ENCODE results near the gene USP36.

DNA sequence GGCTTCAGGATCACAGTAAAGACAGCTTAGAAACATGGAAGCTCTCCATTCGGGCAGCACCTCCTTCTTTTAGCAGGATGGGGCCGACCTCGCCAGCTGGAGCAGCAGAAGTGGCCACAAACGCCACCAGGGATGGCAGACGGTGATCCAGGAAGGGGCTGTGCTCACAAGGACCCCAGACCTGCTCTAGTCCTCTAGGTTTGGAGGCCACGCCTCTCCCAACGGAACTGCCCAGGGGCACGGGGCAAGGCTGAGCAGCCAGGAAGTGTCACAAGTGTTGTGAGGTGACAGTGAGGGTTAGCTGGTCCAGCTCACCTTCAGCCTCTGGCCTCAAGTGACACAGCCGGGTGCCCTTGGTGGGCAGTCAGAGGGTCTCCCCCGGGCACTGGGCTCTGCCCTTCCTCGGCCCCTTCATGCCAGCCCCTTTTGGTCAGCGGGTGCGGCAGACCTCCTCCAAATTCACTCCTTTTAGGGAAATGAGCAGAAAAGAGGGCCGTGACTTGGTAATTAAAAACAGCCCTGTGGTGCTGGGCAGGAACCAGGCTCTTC, 42.0 kb upstream of the USP36 start:
- no peak for TF ChIP-seq POLR2A (IDR thresholded peaks at IDR 0.05)
- TF ChIP-seq, protein P1, sequence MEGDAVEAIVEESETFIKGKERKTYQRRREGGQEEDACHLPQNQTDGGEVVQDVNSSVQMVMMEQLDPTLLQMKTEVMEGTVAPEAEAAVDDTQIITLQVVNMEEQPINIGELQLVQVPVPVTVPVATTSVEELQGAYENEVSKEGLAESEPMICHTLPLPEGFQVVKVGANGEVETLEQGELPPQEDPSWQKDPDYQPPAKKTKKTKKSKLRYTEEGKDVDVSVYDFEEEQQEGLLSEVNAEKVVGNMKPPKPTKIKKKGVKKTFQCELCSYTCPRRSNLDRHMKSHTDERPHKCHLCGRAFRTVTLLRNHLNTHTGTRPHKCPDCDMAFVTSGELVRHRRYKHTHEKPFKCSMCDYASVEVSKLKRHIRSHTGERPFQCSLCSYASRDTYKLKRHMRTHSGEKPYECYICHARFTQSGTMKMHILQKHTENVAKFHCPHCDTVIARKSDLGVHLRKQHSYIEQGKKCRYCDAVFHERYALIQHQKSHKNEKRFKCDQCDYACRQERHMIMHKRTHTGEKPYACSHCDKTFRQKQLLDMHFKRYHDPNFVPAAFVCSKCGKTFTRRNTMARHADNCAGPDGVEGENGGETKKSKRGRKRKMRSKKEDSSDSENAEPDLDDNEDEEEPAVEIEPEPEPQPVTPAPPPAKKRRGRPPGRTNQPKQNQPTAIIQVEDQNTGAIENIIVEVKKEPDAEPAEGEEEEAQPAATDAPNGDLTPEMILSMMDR (IDR thresholded peaks at IDR 0.05) = no peak

Data from right lobe of liver (tissue), 4 donors.